K562 (cell line): ENCODE measurements around the gene RBPJ. TPM values are rescaled to one million over a fixed set of nuclear protein-coding genes. Genes with fewer than 3 reads are reported as not detected.

Experiments used
- ATAC-seq: fragments of 200-7000 bp; cut with Tn5 transposase; 3 replicates; pipeline ENCODE4 v1.9.1; 2020; ENCODE audit warnings: moderate library complexity
- BruUV-seq: library from RNA; stranded (reverse); fragments of 400-500 nt; replicated peaks from 2 replicates; lab custom pipeline; 2021; lab: Mats Ljungman, UMichigan
- CTCF ChIA-PET: fragments of 300-600 bp; formaldehyde crosslinking; extraction: SDS; loops from one replicate; lab custom pipeline; 2021; ENCODE audit warnings: low intra/inter-chr PET ratio; lab: Yijun Ruan, JAX
- POLR2A ChIA-PET: fragments of 300-600, 350-650 bp; sonication (Branson Sonifier 250); formaldehyde crosslinking; extraction: SDS; loops from one replicate; lab custom pipeline; 2021; ENCODE audit warnings: antibody characterized with exemption, inconsistent platforms; lab: Yijun Ruan, JAX
- DNase-seq, 4 experiments: peaks; one replicate each; pipeline versions ENCODE4 v3.0.0 to v3.0.0-alpha.2; 2011 to 2018; ENCODE audit warnings: low spot score in 3 of 4, mixed read lengths in 3 of 4; ENCODE audit errors: extremely low read depth in 1 of 4
- FAIRE-seq: peaks from 2 replicates; lab custom pipeline; 2011; peaks lifted over from hg19 to GRCh38; lab: Jason Lieb, UNC
- H2AFZ ChIP-seq: 2 replicates; pipeline ENCODE4 v1.6.0; 2011; ENCODE audit warnings: low read depth, low read length, control low read depth, inconsistent platforms
- H3K27ac ChIP-seq: fragments of 200-600 bp; 3 replicates; pipeline ENCODE4 v1.8.0; 2011; ENCODE audit warnings: low read depth, mild to moderate bottlenecking, control low read depth, inconsistent platforms, low read length, moderate library complexity, mixed read lengths; ENCODE audit errors: extremely low read depth
- H3K27me3 ChIP-seq, 2 experiments: fragments of 300-600 bp in 1 of 2; 2 replicates in 1 of 2; 3 replicates in 1 of 2; pipeline versions ENCODE4 v1.6.0 to v1.8.0; 2011; ENCODE audit warnings: inconsistent platforms in 2 of 2, low read length in 2 of 2, mild to moderate bottlenecking in 1 of 2, mixed read lengths in 1 of 2, moderate library complexity in 1 of 2; ENCODE audit not compliant: control insufficient read depth in 2 of 2, insufficient read depth in 2 of 2
- H3K36me3 ChIP-seq: fragments of 300-600 bp; 3 replicates; pipeline ENCODE4 v1.8.0; 2011; ENCODE audit warnings: mild to moderate bottlenecking, low read length, inconsistent platforms; ENCODE audit not compliant: control insufficient read depth, insufficient read depth
- H3K4me1 ChIP-seq, 2 experiments: fragments of 200-600 bp in 1 of 2; replicated peaks in 1 of 2; 2 replicates in 1 of 2; 3 replicates in 1 of 2; pipeline versions ENCODE4 v1.5.1 to v1.8.0; 2011; ENCODE audit warnings: inconsistent platforms in 2 of 2, low read length in 2 of 2, mild to moderate bottlenecking in 1 of 2, mixed read lengths in 1 of 2, moderate library complexity in 1 of 2; ENCODE audit not compliant: control insufficient read depth in 2 of 2, insufficient read depth in 2 of 2
- H3K4me2 ChIP-seq: 2 replicates; pipeline ENCODE4 v1.6.1; 2011; ENCODE audit warnings: low read length, control low read depth, inconsistent platforms, mixed read lengths; ENCODE audit not compliant: insufficient read depth
- H3K4me3 ChIP-seq: fragments of 200-600 bp; sonication (generic), shearing (Covaris generic); 2 replicates; pipeline ENCODE4 v1.5.1; 2016; ENCODE audit warnings: control low read depth, inconsistent platforms
- H3K79me2 ChIP-seq: fragments of 200-600 bp; 3 replicates; pipeline ENCODE4 v1.8.0; 2011; ENCODE audit warnings: low read length, inconsistent platforms; ENCODE audit not compliant: control insufficient read depth, insufficient read depth
- H3K9ac ChIP-seq, 2 experiments: 2 replicates each; pipeline versions ENCODE4 v1.6.0 to v1.6.1; 2011; ENCODE audit warnings: low read depth in 2 of 2, low read length in 2 of 2, control low read depth in 1 of 2, inconsistent platforms in 1 of 2, mild to moderate bottlenecking in 1 of 2, mixed read lengths in 1 of 2; ENCODE audit not compliant: insufficient read depth in 1 of 2
- H3K9me1 ChIP-seq: one replicate; pipeline ENCODE4 v1.6.0; 2011; ENCODE audit warnings: inconsistent platforms, mild to moderate bottlenecking, low read length, moderate library complexity; ENCODE audit not compliant: control insufficient read depth, insufficient read depth
- H3K9me3 ChIP-seq: replicated peaks from 2 replicates; pipeline ENCODE4 v1.5.1; 2011; ENCODE audit warnings: low read depth, low read length, inconsistent platforms; ENCODE audit not compliant: control insufficient read depth, insufficient read depth
- H4K20me1 ChIP-seq: replicated peaks from 2 replicates; pipeline ENCODE4 v1.6.1; 2011; ENCODE audit warnings: low read length, inconsistent platforms, mixed read lengths; ENCODE audit not compliant: control insufficient read depth, insufficient read depth
- CTCF ChIP-seq, 3 experiments: IDR thresholded peaks in 2 of 3; conservative IDR thresholded peaks in 1 of 3; 2 replicates each; pipeline ENCODE4 v1.5.1; 2011 to 2012; ENCODE audit warnings: low read length in 3 of 3, mild to moderate bottlenecking in 3 of 3, control low read depth in 2 of 3, improper control_type of control experiment in 1 of 3, inconsistent platforms in 1 of 3, low read depth in 1 of 3, mixed read lengths in 1 of 3, moderate library complexity in 1 of 3; ENCODE audit not compliant: insufficient read depth in 2 of 3
- CXXC5 ChIP-seq: fragments of 250-450 bp; sonication (Bioruptor Pico); IDR thresholded peaks from 2 replicates; pipeline ENCODE4 v1.8.0; 2022; ENCODE audit warnings: inconsistent platforms, mild to moderate bottlenecking, moderate library complexity
- POLR2G ChIP-seq: fragments of 200-400 bp; formaldehyde crosslinking; IDR thresholded peaks from 2 replicates; pipeline ENCODE4 v1.6.1; 2017; ENCODE audit warnings: low read depth, mild to moderate bottlenecking, antibody characterized with exemption, low read length, moderate library complexity
- RAD21 ChIP-seq, 2 experiments: fragments of 250-450 bp in 1 of 2; fragments of 450-650 bp in 1 of 2; sonication (Bioruptor Pico) in 1 of 2; formaldehyde crosslinking in 1 of 2; IDR thresholded peaks in 1 of 2; conservative IDR thresholded peaks in 1 of 2; 2 replicates each; pipeline versions ENCODE4 v1.4.0 to v1.8.0; 2020 to 2022; ENCODE audit warnings: mild to moderate bottlenecking in 2 of 2, moderate library complexity in 1 of 2
- REST ChIP-seq, 2 experiments: fragments of 450-650 bp; formaldehyde crosslinking in 1 of 2; IDR thresholded peaks; 2 replicates each; pipeline versions ENCODE4 v1.4.0 to v1.6.1; 2014 to 2020; ENCODE audit warnings: mild to moderate bottlenecking in 2 of 2, borderline replicate concordance in 1 of 2, low read depth in 1 of 2
- ZBTB12 ChIP-seq: fragments of 250-450 bp; sonication (Bioruptor Pico); IDR thresholded peaks from 2 replicates; pipeline ENCODE4 v1.4.0; 2020
- WGBS: fragments of 100-300 bp; shearing (Covaris generic); methylation state at CpG from one replicate; pipeline ENCODE4 v1.1.6; 2016; ENCODE audit warnings: low coverage, mixed read lengths; ENCODE audit not compliant: insufficient coverage; ENCODE audit errors: missing lambda C conversion rate; 5-methylcytosine and 5-hydroxymethylcytosine counted together
- in situ Hi-C: fragments of 300-500 bp; cut with MboI; formaldehyde crosslinking; loops from 4 replicates; pipeline ENCODE4 v1.15.0; 2018; ENCODE audit warnings: inconsistent platforms, mixed read lengths
- intact Hi-C: fragments of 100-400 bp; cut with micrococcal nuclease; formaldehyde crosslinking; loops from 2 replicates; pipeline ENCODE4 v1.14.2; 2022
- polyA plus RNA-seq, 8 experiments: library from polyadenylated mRNA; depleted of rRNA in 4 of 8; stranded (reverse) in 5 of 8; unstranded in 3 of 8; fragments of >200 nt; fragmentation: Nextera tagmentation in 2 of 8; fragmentation: Illumina TruSeq in 1 of 8; extraction: Ambion mirVana in 2 of 8; extraction: Trizol in 1 of 8; gene quantifications; 2 replicates each; pipeline versions ENCODE4 v1.2.1 to v1.2.3, GENCODE V29; 2011 to 2014; ENCODE audit warnings: inconsistent platforms in 1 of 8, missing spikeins in 1 of 8
- total RNA-seq, 7 experiments: library from RNA; depleted of rRNA in 6 of 7; stranded (reverse); fragments of >200 nt in 6 of 7; fragmentation: Illumina TruSeq in 2 of 7; extraction: Trizol in 2 of 7; gene quantifications; 2 replicates each; pipeline versions ENCODE4 v1.2.1 to v1.2.3, GENCODE V29; 2011 to 2021; ENCODE audit warnings: low replicate concordance in 1 of 7

The RBPJ gene
- total and polyA plus RNA-seq, 9 of the 15 experiments (the other 6 are each of a cell fraction or from before 2014, with no cell fraction given) = 17.2 to 49.4 (median 33.8) TPM

GRCh38 chr4:26459054-26459755 is 138.4 kb downstream of the RBPJ start:
- peaks cover 4 to 16% of the 10 kb centered on the region in 2 experiments; a peak in 4 of 5 replicates for H3K27me3 ChIP-seq
- ChIA-PET POLR2A (interaction anchor here (0.8 to 0.9 kb wide), 2 partner anchors 176 to 192 kb away, joined by 3 read pairs; no protein-coding TSS in a partner anchor), CTCF (interaction anchor here (0.6 to 2.7 kb wide), 3 partner anchors 11 to 552 kb away, joined by 4 to 11 read pairs (median 5); no protein-coding TSS in a partner anchor)
- no peaks in the 10 kb centered on the region for H3K36me3 ChIP-seq
- H3K4me2 ChIP-seq = no peak overlapping the region; the same call in 1 of the 2 replicates
- no peaks in the 10 kb centered on the region for H4K20me1 ChIP-seq
- in situ Hi-C loops = loop anchor here (10.0 kb wide), 1 partner anchor 556 kb away; no protein-coding TSS in a partner anchor
- no peak overlapping the region for H3K27ac ChIP-seq
- no peaks in the 10 kb centered on the region for H3K4me1 ChIP-seq
- H3K9ac ChIP-seq = peak overlapping the region in 1 of 2 experiments; percentile 67; a peak in 1 of 4 replicates
- H3K9me1 ChIP-seq = no peaks in the 10 kb centered on the region
- WGBS = 7% methylated on average over 18 of the region's 19 CpGs
- FAIRE-seq (peak; percentile 94), DNase-seq (peak; percentile 40 to 53 (median 48)), ATAC-seq (peak; percentile 84)
- intact Hi-C loops = loop anchor here (1.0 to 10.0 kb wide), 3 partner anchors 261 to 553 kb away; partner anchors contain the start of gene STIM2
- H3K4me3 ChIP-seq = no peak overlapping the region
- H3K9me3 ChIP-seq = peaks cover 4% of the 10 kb centered on the region
- H3K79me2 ChIP-seq = no peaks in the 10 kb centered on the region
- BruUV-seq = no TSS peak
- peak overlapping the region; percentile 52; the same call in 1 of the 2 replicates for H2AFZ ChIP-seq
- TF ChIP-seq POLR2G (no peak), REST (IDR thresholded peaks at IDR 0.05; ENCODE audit: borderline replicate concordance) (peak; percentile 48; the same call in 1 of the 2 replicates), REST (CRISPR knock-in tag; IDR thresholded peaks at IDR 0.05; ENCODE audit: low read depth) (no peak), CXXC5 (CRISPR knock-in tag) (0 out of 2 replicates have a peak, but pooled peaks have one; percentile 19), RAD21 (CRISPR knock-in tag; conservative IDR thresholded peaks at IDR 0.05 in 1 of 2, IDR thresholded peaks at IDR 0.05 in 1 of 2) (peak; percentile 77 to 81), CTCF (IDR thresholded peaks at IDR 0.05 in 2 of 3, conservative IDR thresholded peaks at IDR 0.05 in 1 of 3; ENCODE audit: insufficient read depth in 2 of 3, low read depth in 1 of 3, low read length in 3 of 3) (peak; percentile 38 to 68 (median 61); a peak in 5 of 6 replicates), ZBTB12 (CRISPR knock-in tag) (no peak)
